Natural killer cell (primary cell): ENCODE data around the gene KLHL12. TPM values are rescaled to one million over a fixed set of nuclear protein-coding genes. Genes with fewer than 3 reads are reported as not detected.

Experiments
- ATAC-seq, 3 donors: fragments of 150-1000 bp in 2 of 3; fragments of 200-7000 bp in 1 of 3; cut with Tn5 transposase; 1 replicate in 1 of 3; 2 replicates in 2 of 3; pipeline ENCODE4 v1.10.0; 2021; ENCODE audit warnings: mild to moderate bottlenecking in 2 of 3, moderate library complexity in 2 of 3
- DNase-seq, 2 donors: peaks; one replicate each; pipeline versions ENCODE4 v3.0.0 to v3.0.0-alpha.2; 2013 to 2021; ENCODE audit warnings: mixed read lengths in 1 of 2
- H3K27ac ChIP-seq: one replicate; pipeline ENCODE4 v1.5.1; 2013; ENCODE audit warnings: mild to moderate bottlenecking, low read length
- H3K27me3 ChIP-seq: one replicate; pipeline ENCODE4 v1.6.1; 2013; ENCODE audit warnings: low read length; ENCODE audit not compliant: control insufficient read depth, insufficient read depth
- H3K36me3 ChIP-seq: one replicate; pipeline ENCODE4 v1.6.1; 2013; ENCODE audit warnings: low read length; ENCODE audit not compliant: control insufficient read depth, insufficient read depth
- H3K4me1 ChIP-seq: one replicate; pipeline ENCODE4 v1.6.1; 2013; ENCODE audit warnings: low read length; ENCODE audit not compliant: control insufficient read depth, insufficient read depth
- H3K4me3 ChIP-seq: one replicate; pipeline ENCODE4 v1.5.1; 2013; ENCODE audit warnings: low read length
- H3K9me3 ChIP-seq: one replicate; pipeline ENCODE4 v1.6.1; 2013; ENCODE audit warnings: low read length; ENCODE audit not compliant: control insufficient read depth, insufficient read depth
- H3K27ac Mint-ChIP-seq, 2 donors: one replicate each; pipeline ENCODE4 v1.8.0; 2022; ENCODE audit warnings: mild to moderate bottlenecking in 2 of 2, mixed read lengths in 2 of 2, moderate library complexity in 1 of 2
- H3K27me3 Mint-ChIP-seq, 2 donors: one replicate each; pipeline ENCODE4 v1.8.0; 2022; ENCODE audit warnings: low read depth in 2 of 2, mixed read lengths in 2 of 2
- H3K36me3 Mint-ChIP-seq: one replicate; pipeline ENCODE4 v1.8.0; 2022; ENCODE audit warnings: mixed read lengths
- H3K4me1 Mint-ChIP-seq, 2 donors: one replicate each; pipeline ENCODE4 v1.8.0; 2022; ENCODE audit warnings: mixed read lengths in 2 of 2
- H3K4me3 Mint-ChIP-seq: one replicate; pipeline ENCODE4 v1.8.0; 2022; ENCODE audit warnings: mild to moderate bottlenecking, moderate library complexity, mixed read lengths
- H3K9me3 Mint-ChIP-seq, 2 donors: one replicate each; pipeline ENCODE4 v1.8.0; 2022; ENCODE audit warnings: mixed read lengths in 2 of 2
- WGBS: methylation state at CpG from one replicate; pipeline ENCODE4 v1.1.7; 2013; ENCODE audit warnings: missing lambda C conversion rate; ENCODE audit not compliant: insufficient coverage; 5-methylcytosine and 5-hydroxymethylcytosine counted together
- intact Hi-C: fragments of 100-400 bp; cut with micrococcal nuclease; formaldehyde crosslinking; loops from one replicate; pipeline ENCODE4 v1.14.2; 2022
- total RNA-seq, 4 donors: library from RNA; stranded (reverse); fragments of 120-200 nt in 1 of 4; gene quantifications; one replicate each; pipeline versions ENCODE4 v1.2.3 to v1.2.4, GENCODE V29; 2013 to 2022
- TF ChIP-seq, protein P1 (sequence below): fragments of 200-600 bp; IDR thresholded peaks from one replicate; pipeline ENCODE4 v1.8.0; 2022; ENCODE audit warnings: antibody characterized with exemption

The KLHL12 gene
- total RNA-seq, 3 donors from 2014 or later (not counting 1 experiment from before 2014, with no cell fraction given) = 19.2 to 23.2 (median 22.6) TPM

DNA sequence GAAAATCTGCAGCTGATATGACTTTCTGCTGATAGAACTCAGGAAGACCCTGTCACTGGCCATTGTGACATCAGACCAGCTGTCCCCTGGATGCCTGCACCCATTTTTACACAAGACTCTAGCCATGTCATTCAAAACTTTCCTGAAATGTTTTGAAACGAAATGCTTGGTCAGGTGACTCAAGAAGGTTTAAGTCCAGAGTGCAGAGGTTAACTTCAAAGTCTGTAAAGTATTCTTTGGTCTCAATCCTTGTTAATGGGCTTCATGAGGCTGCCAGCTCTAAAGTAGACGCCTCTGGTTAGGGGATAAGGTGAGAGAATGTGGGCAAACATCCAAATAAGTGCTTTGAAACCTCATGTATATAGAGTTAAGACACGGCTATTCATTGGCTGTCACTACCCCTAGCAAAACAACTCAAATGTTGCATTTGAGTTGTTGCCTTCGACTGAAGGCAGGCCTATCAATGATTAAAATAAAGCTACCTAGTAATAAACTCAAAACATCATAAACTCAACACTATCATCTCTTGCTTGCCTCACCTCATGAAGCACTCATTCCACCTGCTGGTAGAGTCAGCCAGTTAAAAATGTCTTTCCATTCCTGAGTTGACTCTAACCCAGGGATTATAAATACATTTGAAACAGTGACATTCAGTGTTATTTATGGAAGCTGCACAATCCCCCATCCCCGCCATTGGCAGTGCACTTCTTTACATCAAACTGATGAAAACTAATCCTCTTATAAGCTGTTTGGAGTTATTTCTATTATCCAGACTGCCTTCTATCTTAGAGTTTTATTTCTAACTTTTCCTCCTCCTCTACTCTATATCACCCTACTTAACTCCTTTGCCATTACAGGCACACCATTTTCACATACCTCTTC, 64.1 kb downstream of the KLHL12 start:
- Histone ChIP-seq H3K4me1 (peaks cover 17% of the 10 kb centered on the region), H3K9me3 (no peaks in the 10 kb centered on the region), H3K36me3 (no peaks in the 10 kb centered on the region), H3K27me3 (peaks cover 3% of the 10 kb centered on the region), H3K4me3 (no peak overlapping the region), H3K27ac (no peak overlapping the region)
- intact Hi-C loops = no loop called here
- H3K27ac Mint-ChIP-seq = no peak overlapping the region
- H3K4me1 Mint-ChIP-seq = peaks cover 14% of the 10 kb centered on the region in 2 donors
- H3K9me3 Mint-ChIP-seq = no peaks in the 10 kb centered on the region
- TF ChIP-seq, protein P1, sequence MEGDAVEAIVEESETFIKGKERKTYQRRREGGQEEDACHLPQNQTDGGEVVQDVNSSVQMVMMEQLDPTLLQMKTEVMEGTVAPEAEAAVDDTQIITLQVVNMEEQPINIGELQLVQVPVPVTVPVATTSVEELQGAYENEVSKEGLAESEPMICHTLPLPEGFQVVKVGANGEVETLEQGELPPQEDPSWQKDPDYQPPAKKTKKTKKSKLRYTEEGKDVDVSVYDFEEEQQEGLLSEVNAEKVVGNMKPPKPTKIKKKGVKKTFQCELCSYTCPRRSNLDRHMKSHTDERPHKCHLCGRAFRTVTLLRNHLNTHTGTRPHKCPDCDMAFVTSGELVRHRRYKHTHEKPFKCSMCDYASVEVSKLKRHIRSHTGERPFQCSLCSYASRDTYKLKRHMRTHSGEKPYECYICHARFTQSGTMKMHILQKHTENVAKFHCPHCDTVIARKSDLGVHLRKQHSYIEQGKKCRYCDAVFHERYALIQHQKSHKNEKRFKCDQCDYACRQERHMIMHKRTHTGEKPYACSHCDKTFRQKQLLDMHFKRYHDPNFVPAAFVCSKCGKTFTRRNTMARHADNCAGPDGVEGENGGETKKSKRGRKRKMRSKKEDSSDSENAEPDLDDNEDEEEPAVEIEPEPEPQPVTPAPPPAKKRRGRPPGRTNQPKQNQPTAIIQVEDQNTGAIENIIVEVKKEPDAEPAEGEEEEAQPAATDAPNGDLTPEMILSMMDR = no peak
- 78% methylated on average over 5 of the region's 5 CpGs for WGBS
- DNase-seq (no peak), ATAC-seq (no peak)
- peak overlapping the region; percentile 92 for H3K4me3 Mint-ChIP-seq
- H3K36me3 Mint-ChIP-seq = no peaks in the 10 kb centered on the region
- H3K27me3 Mint-ChIP-seq = peaks cover 15 to 26% of the 10 kb centered on the region in 2 donors

DNA sequence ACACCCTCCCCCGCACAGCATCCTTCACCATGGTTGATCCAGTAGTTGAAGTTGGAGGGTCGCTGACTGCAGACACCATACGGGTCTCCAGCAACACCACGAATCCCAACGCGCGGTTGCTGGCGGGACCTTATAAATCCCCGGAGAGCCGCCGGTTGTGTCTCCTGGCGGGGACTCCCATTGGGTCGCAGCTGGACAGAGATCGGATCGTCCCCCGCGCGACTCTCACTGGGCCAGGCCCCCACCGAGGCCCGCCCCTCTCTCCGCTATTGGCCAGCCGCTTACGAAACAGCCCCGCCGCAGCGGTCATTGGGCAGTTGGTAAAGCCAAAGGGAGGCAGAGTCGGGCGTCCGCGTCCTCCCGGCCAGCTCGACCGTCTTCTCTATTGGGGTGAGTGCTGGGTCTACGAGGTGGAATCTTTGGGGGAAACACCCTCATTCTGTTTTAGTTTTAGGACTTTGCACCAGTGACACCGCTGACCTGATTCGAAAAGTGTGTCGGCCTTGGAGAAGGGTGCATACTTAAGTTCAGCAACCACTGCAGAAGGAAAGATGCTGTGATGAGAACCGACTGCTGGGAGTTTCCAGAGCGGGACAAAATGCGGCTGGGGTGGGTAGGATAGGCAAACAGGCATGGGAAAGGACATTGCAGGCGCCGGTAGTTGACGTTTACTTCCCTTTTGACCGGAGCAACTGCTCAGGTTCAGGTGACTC, 65.5 kb downstream of the KLHL12 start:
- H3K36me3 ChIP-seq = no peaks in the 10 kb centered on the region
- peak overlapping the region; percentile 45 for H3K4me3 ChIP-seq
- DNase-seq (peak; percentile 31 to 60), ATAC-seq (peak; percentile 94 to 95 (median 94))
- no peaks in the 10 kb centered on the region for H3K9me3 Mint-ChIP-seq
- H3K27me3 Mint-ChIP-seq = peaks cover 15 to 28% of the 10 kb centered on the region in 2 donors
- H3K4me1 Mint-ChIP-seq = peaks cover 14% of the 10 kb centered on the region in 2 donors
- TF ChIP-seq, protein P1 = no peak
- H3K36me3 Mint-ChIP-seq = no peaks in the 10 kb centered on the region
- intact Hi-C loops = no loop called here
- peaks cover 3% of the 10 kb centered on the region for H3K27me3 ChIP-seq
- H3K27ac ChIP-seq = no peak overlapping the region
- 1% methylated on average over 44 of the region's 44 CpGs for WGBS
- H3K9me3 ChIP-seq = no peaks in the 10 kb centered on the region
- peaks cover 17% of the 10 kb centered on the region for H3K4me1 ChIP-seq
- H3K27ac Mint-ChIP-seq = peak overlapping the region in 1 of 2 donors; percentile 58
- H3K4me3 Mint-ChIP-seq = peak overlapping the region; percentile 92

DNA sequence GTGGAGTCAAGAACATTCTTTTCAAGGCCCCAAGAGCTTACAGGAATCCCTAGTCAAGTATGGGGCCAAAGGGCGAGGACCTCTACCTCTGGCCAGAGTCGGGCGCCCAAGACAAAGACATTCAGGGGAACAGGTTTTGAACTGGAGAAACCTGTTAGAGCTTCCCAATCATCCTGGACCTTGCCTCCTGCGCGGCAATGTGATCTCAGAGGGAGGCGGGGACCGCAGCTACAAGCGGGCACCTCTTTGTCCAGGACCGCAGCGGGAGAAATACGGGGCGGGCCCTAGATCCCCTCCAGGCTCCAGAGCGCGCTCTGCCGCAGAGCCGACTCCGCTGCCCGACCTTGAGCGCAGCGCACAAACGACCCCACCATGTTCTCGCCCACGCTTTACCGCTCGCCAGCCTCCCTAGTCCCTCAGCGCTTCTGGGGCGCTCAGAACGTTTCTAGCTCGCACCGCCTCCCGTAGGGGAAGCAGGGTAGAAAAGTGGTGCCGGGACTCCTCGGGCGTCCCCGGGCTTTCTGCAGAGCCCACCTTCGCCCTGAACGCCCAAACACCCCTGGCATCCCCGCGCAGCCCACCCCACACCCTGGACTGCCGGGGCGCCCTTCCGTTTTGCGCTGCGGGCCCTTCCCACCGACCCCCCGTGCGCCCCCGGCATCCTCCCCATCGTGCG, 66.2 kb downstream of the KLHL12 start:
- ATAC-seq = peak; percentile 43 to 65 (median 59)
- 4% methylated on average over 50 of the region's 50 CpGs for WGBS
- Histone ChIP-seq H3K36me3 (no peaks in the 10 kb centered on the region), H3K27ac (no peak overlapping the region), H3K4me1 (peaks cover 17% of the 10 kb centered on the region), H3K4me3 (peak overlapping the region; percentile 45), H3K27me3 (peaks cover 3% of the 10 kb centered on the region), H3K9me3 (no peaks in the 10 kb centered on the region)
- peak; percentile 17 to 45 for DNase-seq
- TF ChIP-seq, protein P1 = no peak
- Mint-ChIP-seq H3K27me3 (peaks cover 15 to 28% of the 10 kb centered on the region in 2 donors), H3K9me3 (no peaks in the 10 kb centered on the region), H3K4me1 (peaks cover 14% of the 10 kb centered on the region in 2 donors), H3K4me3 (peak overlapping the region; percentile 92), H3K27ac (peak overlapping the region in 1 of 2 donors; percentile 58), H3K36me3 (no peaks in the 10 kb centered on the region)
- intact Hi-C loops = no loop called here
